ENCODE measurements around the gene PASK.
A peak's percentile ranks its signal among the peaks of the same experiment; 100 is the strongest.
"Not testable (repeated sequence)": the region's sequence is repeated elsewhere in the genome, so short reads cannot be mapped to it uniquely, and the experiment has no call there.

PASK gene

GRCh38 chr2:241148891-241149674, at the start of gene PASK:
PASK (minus strand) TSS chr2:241149472; CDS start chr2:241143032, 6,440 bp downstream.
- peak; percentile 96 for DNase-seq (ENCODE audit: low read depth, low spot score)

GRCh38 chr2:241198381-241199279, 49.4 kb upstream of the PASK start:
- DNase-seq (ENCODE audit: low read depth, low spot score), result no peak

GRCh38 chr2:241197947-241198346, 48.7 kb upstream of the PASK start:
- DNase-seq (ENCODE audit: low read depth, low spot score), result no peak

- not testable (repeated sequence) for DNase-seq (ENCODE audit: low read depth, low spot score)
These were observed 48.0 kb upstream of the PASK start for GRCh38 chr2:241197246-241197645.

GRCh38 chr2:241195506-241196130, 46.3 kb upstream of the PASK start:
- DNase-seq (ENCODE audit: low read depth, low spot score), result no peak

GRCh38 chr2:241194811-241195210, 45.5 kb upstream of the PASK start:
- no peak for DNase-seq (ENCODE audit: low read depth, low spot score)

GRCh38 chr2:241193271-241193670, 44.0 kb upstream of the PASK start:
- DNase-seq (ENCODE audit: low read depth, low spot score), result no peak

- DNase-seq (ENCODE audit: low read depth, low spot score), result no peak
These were observed 41.8 kb upstream of the PASK start for GRCh38 chr2:241191081-241191480.

GRCh38 chr2:241190291-241190981, 41.2 kb upstream of the PASK start:
- no peak for DNase-seq (ENCODE audit: low read depth, low spot score)

GRCh38 chr2:241189856-241190201, 40.6 kb upstream of the PASK start:
- no peak for DNase-seq (ENCODE audit: low read depth, low spot score)

- no peak for DNase-seq (ENCODE audit: low read depth, low spot score)
These were observed 40.0 kb upstream of the PASK start for GRCh38 chr2:241189093-241189855.

GRCh38 chr2:241188361-241189092, 39.3 kb upstream of the PASK start, which contains the start of gene ANO7:
ANO7 (plus strand) TSS chr2:241188677; CDS start chr2:241190064, 1,387 bp downstream.
- DNase-seq (ENCODE audit: low read depth, low spot score), result no peak

- DNase-seq (ENCODE audit: low read depth, low spot score), result no peak
These were observed 38.6 kb upstream of the PASK start for GRCh38 chr2:241187918-241188234.

GRCh38 chr2:241187101-241187917, 38.0 kb upstream of the PASK start:
- no peak for DNase-seq (ENCODE audit: low read depth, low spot score)

- no peak for DNase-seq (ENCODE audit: low read depth, low spot score)
These were observed 36.7 kb upstream of the PASK start for GRCh38 chr2:241185961-241186360.

GRCh38 chr2:241184901-241185300, 35.6 kb upstream of the PASK start:
- no peak for DNase-seq (ENCODE audit: low read depth, low spot score)

GRCh38 chr2:241183221-241183620, 33.9 kb upstream of the PASK start:
- DNase-seq (ENCODE audit: low read depth, low spot score), result no peak

GRCh38 chr2:241182531-241183133, 33.4 kb upstream of the PASK start:
- DNase-seq (ENCODE audit: low read depth, low spot score), result no peak

GRCh38 chr2:241182126-241182525, 32.9 kb upstream of the PASK start:
- no peak for DNase-seq (ENCODE audit: low read depth, low spot score)

Data from astrocyte of the hippocampus (primary cell).